HEK293T (cell line): ENCODE data around the gene PIK3CD.

ENCODE experiments used
- SP1 ChIP-seq: fragments of 450-650 bp; IDR thresholded peaks from 2 replicates; pipeline ENCODE4 v1.6.1; 2017
- TARDBP ChIP-seq: fragments of 450-650 bp; IDR thresholded peaks from 2 replicates; pipeline ENCODE4 v1.6.1; 2016
- TF ChIP-seq, protein P1 (sequence below): fragments of 450-650 bp; IDR thresholded peaks from 2 replicates; pipeline ENCODE4 v1.6.1; 2016

DNA sequence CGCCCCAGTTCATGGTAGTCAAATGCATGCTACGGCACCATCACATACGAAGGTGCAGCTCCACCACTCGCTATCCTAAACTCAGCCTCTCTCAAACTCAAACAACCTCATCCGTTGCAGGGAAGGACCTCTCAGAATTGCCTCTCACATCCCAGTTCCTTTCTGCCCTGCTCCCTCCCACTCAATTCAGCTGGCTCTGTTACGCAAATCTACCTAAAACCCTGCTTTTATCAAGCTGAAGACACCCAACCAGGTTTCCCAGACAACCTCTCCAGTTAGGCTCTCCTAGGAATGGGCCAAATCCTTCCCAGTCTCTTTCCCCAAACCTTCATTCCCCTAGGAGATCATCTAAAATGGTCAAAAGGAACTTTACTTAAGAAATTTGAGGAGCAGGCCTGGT lies 109.3 kb downstream of the PIK3CD start:
- TF ChIP-seq, protein P1, sequence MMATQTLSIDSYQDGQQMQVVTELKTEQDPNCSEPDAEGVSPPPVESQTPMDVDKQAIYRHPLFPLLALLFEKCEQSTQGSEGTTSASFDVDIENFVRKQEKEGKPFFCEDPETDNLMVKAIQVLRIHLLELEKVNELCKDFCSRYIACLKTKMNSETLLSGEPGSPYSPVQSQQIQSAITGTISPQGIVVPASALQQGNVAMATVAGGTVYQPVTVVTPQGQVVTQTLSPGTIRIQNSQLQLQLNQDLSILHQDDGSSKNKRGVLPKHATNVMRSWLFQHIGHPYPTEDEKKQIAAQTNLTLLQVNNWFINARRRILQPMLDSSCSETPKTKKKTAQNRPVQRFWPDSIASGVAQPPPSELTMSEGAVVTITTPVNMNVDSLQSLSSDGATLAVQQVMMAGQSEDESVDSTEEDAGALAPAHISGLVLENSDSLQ, result no peak
- TF ChIP-seq SP1, result no peak
- TF ChIP-seq TARDBP, result no peak
